GM19351 (cell line): ENCODE results near the gene POM121.
"Not testable (repeated sequence)": the region's sequence is repeated elsewhere in the genome, so short reads cannot be mapped to it uniquely, and the experiment has no call there.

Experiments
- ATAC-seq: cut with Tn5 transposase; IDR thresholded peaks from one replicate; pipeline ENCODE4 v1.9.1; 2021; ENCODE audit warnings: mild to moderate bottlenecking, moderate library complexity; ENCODE audit not compliant: unreplicated experiment

The POM121 gene

DNA sequence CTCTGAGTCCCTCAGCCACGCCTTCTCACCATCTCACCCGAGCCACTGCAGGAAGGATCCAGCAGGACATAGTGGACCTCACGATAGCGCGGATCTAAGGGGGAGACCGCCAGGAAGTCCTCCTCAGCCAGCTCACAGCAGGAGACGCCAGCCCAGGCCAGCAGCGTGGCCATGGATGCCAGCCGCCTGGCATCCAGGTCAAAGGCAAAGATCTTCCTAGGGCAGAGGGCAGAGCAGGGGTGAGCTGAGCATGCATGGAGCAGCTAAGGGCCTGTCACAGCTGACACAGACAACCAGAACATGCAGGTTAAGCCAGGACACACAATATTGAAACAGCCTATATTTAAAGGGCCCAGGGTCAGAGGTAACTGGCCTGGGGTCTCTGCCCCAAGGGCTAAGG is 24.4 kb downstream of the POM121 start:
- not testable (repeated sequence) for ATAC-seq

DNA sequence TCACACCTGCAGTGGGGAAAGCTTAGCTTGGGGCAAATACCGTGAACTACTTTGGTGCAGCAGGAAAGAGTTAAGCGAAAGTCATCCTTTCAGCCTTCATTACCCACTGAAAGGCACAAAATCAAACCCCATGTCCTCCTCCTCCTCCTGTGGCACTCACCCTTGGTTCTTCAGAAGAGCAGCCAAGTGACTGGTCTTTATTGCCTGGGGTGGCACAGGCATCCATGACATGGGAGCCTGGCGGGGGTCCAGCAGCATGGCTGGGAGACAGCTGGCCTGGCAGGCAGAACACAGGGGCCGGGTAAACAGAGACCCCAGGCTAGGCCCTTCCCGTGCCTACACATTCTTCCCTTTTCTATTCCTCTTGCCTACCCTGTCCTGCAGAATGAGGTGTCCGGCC is 24.8 kb downstream of the POM121 start:
- not testable (repeated sequence) for ATAC-seq

DNA sequence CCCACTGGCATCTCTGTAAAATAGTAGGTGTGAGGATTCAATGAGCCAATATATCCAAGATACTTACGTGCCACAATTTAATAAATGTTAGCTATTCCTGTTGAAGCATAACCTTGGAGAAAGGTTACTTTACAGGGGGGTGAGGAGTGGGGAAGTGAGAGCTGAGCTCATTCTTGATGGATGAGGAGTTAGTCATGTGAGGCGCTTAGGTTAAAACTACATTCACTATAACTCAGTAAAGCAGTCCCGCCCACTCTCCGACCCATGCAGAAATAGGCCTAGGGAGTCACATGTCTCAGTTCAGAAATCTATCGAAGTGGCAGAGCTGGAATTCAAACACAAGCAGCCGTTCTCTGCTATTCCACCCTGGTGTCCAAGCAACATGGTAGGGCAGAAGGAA is 25.5 kb downstream of the POM121 start:
- ATAC-seq: not testable (repeated sequence)

DNA sequence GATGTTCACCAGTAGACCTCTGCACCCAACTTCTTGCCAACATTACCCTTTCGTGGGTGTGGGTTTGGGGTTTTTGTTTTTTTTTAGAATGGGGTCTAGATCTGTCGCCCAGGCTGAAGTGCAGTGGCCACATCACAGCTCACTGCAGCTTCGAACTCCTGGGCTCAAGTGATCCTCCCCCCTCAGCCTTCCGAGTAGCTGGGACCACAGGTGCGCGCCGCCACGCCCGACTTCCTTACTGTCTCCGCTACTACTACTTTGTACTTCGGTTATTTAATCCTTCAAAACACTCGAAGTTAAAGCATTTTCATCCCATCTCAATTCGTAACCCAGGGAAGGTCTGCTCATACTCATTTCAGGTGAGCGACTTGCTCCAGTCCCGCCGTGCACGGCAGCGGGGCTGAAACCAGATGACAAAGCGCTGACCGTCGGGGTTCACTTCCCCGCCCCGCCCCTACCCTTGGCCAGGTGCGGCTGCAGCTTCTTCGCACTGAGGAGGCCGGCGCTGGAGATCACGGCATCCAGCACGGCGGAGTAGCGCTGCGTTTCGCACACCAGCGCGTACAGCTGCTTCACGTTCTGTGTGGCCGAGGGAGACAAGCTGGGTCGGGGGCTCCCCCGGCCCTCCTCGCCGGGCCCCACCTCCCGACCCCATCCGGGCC is 29.1 kb downstream of the POM121 start:
- peak; percentile 53 for ATAC-seq

DNA sequence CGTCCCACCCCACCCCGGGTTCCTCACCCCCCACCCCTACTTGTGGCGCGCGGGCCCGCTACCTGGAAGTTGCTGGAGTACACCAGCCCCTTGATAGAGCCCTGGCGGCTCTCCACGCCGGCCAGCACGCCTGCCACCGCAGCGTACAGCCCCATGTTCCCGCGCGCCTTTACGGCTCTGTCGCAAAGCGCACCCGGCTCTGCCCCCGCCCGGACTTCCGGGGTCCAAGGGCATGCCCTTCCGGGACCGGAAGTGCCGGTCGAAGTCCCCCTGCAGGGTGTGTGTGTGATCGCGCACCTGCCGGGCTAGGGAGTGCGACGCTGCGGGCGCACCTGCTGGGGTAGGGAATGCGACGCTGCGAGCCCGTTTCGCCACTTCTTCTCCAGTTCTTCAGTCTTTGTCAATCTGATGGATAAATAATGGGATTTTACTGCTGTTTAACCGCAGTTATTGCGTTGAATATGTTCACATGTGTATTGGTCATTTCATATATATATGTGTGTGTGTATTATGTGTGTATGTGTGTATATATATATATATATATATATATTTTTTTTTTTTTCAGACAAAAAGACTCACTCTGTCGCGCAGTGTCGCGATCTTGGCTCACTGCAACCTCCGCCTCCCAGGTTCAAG is 29.8 kb downstream of the POM121 start:
- peak; percentile 88 for ATAC-seq

DNA sequence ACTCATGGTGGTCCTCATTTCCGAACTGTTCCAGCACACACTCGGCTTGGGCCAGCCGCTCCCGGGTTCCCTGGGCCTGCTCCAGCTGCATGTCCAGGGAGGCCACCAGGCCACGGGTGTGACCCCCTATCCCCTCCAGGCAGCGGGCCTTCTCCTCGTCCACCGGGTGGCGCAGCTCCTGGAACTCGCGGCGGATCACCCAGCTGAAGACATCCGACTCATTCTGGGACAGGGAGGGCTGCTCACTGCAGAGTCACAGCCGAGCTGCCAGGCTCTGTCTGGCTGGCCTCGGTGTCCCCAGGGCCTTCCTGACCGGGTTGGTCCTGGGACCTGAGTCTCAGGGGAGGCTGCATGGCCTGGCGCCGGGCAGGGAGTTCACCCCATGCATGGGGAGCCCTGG is 35.1 kb downstream of the POM121 start:
- ATAC-seq: not testable (repeated sequence)

DNA sequence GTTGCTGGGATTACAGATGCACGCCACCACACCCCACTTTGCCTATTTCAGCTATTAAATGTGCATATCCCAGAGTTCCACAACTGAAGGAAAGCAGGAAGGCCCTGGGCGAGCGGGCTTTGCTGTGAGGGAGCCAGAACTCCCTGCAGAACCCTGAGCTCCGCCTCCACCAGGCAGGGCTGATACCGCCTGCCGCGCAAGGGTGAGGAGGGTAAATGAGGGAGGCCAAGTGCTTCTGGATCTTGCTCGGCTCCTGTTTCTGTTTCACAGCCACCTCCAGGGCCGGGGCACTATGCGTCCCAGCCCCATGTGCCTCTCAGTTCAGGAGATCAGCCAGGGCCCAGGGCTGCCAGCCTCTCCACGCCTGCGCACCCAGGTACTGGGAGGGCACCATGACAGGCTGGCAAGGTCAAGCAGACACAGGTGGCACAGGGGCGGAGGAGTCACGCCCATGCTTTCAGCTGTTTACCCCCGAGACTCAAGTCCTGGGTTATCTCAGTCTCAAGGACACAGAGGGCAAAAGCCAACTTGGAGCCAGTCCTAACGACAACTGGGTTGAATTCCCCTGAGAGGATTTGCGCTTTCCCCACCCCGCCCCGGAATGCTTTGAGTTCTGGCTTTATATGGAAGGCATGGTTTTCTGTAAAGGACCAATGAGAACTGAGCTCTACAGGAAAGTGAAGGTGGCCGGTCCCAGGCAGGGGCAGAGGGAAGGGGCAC is 35.9 kb downstream of the POM121 start:
- ATAC-seq: not testable (repeated sequence)

DNA sequence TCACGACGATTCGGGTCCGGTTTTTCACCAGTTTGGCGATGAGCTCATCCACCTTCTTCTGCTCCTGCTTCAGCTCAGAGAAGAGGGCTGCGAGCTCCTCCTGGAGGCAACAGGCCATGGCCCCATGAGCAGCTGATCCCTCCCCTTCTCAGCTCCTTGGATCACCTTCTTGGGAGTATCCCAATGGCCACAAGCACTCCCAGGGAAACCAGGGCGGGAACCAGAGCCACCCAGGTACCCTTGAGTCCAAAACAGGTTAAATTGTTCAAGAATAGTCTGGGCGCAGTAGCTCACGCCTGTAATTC is 36.4 kb downstream of the POM121 start:
- ATAC-seq: not testable (repeated sequence)

DNA sequence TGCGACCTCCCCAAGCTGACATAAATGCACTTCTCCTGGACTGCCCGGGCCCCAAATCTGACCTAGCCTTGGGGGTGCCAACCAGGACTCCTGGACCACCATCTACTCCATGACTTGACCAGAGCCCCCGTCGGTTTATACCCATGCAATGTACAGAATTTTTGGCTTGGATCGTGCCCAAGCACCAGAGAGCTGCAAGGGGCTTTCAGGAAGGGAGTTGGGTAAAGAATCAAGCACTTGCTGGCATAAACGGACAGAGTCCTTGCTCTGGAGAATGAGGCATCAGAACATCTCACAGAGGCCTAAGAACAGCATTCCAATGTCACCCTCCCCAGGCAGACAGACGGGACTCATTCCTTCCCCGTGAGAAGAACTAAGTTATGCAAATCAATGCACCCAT is 38.2 kb downstream of the POM121 start:
- not testable (repeated sequence) for ATAC-seq

DNA sequence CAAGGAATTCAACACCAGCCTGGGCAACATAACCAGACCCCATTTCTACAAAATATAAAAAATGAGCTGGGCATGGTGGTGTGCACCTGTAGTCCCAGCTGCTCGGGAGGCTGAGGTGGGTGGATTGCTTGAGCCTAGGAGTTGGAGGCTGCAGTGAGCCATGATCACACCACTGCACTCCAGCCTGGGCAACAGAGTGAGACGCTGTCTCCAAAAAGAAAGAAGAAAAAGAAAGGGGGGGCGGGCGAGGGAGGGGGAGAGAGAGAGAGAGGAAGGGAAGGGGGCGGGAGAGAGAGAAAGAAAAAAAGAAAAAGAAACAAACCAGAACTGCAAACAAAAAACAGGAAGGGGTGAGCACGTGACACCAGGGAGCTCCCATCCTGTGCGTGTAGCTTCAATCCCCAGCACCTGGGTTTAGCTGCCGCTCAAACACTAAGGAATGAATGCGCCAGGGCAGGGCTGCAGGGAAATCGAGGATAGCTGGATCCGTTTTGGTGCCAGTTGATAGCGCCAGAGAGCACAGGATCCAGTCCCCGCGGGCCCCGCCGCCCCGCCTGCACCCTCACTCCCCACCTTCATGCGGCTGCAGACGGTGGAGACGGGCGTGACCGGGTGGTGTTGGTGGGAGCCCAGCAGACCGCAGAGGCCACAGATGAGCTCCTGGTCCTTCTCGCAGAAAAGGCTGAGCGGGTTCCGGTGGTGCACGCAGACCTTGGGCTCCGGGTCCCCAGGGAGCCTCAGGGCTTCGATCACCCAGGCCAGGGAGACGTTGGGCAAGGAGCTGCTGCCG is 40.5 kb downstream of the POM121 start:
- ATAC-seq: peak; percentile 72

DNA sequence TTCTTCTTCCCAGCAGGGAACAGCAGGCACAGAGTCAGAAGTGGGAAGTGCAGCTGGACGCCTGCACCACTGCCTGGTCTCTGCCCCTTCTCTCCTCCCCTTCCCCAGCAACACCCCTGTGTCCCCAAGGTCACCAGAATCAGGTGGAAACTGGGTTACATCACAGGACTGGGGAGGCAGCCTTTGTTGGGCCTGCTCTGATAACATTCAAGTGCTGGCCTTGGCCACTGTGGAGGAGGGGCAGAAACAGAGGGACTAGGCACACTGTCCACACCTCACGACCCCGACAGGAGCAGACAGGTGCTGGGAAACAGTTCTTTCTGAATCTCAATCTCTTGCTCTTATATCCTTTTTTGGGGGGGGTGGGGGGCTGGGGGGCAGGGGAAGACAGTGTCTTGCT is 42.0 kb downstream of the POM121 start:
- ATAC-seq: not testable (repeated sequence)

DNA sequence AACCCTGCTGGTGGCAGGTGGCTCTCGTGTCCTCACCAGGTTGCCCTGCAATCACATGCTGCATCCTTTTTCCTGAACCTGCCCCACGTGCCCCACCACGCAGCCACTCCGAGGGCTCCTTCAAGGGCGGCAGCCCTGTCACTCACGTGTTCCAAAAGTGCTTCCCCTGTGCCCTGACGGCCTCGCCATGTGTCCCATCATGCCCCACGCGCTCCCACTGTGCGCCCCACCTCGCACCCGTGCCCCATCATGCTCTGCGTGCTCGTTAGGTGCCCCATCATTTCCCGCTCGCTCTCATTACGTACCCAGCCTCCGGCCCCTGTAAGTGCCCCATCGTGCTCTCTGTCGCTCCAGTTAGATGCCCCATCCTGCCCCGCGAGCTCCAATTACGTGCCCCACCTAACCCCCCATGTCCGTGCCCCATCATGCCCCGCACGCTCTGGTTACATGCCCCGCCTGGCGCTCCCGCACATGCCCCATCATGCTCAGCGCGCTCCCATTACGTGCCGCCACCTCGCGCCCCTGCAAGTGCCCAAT is 44.2 kb downstream of the POM121 start, which contains the start of gene TRIM74:
TRIM74 (minus strand) TSS at position 487 of the 537 bp plus-strand sequence. CDS start 3,309 bp downstream, outside the sequence.
- not testable (repeated sequence) for ATAC-seq

DNA sequence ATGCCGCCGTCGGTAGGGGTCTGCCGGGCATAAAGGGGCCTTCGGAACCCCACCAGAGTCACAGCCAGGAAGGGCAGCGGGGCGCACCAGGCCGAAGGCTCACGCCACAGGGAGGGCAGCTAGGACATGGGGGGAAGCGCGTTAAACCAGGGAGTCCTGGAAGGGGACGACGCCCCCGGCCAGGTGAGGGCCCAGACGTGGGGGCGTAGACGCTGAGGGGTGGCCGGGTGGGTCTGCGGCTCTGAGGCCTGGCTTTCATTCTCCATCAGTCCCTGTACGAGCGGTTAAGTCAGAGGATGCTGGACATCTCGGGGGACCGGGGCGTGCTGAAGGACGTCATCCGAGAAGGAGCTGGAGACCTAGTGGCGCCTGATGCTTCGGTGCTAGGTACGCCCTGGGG is 44.8 kb downstream of the POM121 start:
- ATAC-seq: not testable (repeated sequence)

DNA sequence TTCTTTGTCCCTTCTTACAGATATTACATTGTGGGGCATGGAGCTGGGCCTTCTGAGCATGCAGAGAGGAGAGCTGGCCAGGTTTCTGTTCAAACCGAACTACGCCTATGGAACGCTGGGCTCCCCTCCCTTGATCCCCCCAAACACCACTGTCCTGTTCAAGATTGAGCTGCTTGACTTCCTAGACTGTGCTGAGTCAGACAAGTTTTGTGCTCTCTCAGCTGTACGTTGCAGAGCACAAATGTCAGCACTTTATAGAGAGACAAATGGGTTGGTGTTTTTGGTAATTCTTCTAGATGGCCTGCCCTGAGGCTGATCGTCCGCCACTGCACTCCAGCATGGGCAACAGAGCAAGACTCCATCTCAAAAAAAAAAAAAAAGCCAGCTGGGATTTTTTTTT is 46.6 kb downstream of the POM121 start:
- not testable (repeated sequence) for ATAC-seq

DNA sequence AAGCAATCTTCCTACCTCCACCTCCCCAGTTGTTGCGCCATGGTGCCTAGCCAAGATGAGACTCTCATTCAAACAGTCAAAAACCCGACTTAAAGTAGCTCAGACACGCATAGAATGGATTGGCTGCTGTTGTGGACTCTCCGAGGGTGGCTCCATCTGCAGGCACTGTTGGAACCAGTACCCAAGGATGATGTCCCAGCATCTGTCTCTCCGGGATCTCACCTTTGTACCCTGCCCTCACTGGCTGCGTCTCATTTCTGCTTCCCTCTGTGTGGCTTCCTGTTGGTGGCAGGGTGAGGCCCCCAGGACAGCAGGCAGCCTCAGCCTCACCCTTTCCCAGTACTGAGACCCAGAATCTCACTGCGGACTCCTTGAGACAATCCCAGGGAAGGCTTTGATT is 49.9 kb downstream of the POM121 start:
- ATAC-seq: not testable (repeated sequence)

DNA sequence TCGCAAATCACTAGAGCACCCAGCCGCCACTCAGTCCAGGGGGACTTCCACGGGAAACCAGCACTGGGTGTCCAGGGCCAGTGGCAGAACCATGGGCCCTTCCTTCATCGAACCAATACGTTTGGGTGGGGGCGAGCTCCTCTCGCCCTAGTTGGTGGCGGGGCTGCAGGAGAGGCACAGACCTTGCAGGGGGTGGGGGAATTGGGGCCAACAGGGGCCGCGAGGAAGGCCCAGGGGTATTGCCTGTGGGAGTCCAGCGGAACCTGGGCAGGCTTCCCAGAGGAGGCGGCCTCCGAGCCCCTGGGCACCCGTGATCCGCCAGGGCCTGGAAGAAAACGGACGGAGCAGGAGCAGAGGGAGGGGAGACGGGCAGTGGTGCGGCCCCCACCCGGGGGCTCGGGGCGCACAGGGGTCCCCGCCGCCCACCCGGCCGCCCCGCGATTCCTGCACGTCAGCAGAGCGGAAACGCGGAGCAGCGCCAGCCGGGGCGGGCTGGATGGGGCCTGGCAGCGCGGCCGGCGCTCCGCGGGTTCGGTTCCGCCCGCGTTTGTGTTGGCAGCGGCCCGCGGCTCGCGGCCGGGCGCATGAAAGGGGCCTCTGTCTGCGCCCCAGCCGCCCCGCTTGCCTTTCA is 50.9 kb downstream of the POM121 start:
- ATAC-seq: not testable (repeated sequence)

DNA sequence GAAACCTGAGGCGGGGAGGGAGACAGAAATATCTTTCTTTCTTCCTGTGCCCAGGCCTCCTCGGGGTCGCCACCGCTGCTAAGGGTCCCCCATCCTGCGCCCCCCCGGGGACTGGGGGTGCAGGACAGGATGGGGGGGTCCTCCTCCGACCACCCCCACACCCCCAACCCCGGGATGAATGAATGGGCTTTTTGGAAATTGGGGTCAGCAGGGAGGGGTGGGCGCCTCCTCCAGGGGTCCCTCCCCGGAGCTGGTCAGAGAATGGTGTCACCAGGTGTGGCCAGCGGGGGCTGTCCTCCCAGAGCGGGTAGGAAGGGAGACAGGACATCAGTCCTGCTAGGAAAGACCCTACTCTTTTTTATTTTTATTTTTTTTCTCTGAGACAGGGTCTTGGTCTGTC is 51.5 kb downstream of the POM121 start:
- not testable (repeated sequence) for ATAC-seq

DNA sequence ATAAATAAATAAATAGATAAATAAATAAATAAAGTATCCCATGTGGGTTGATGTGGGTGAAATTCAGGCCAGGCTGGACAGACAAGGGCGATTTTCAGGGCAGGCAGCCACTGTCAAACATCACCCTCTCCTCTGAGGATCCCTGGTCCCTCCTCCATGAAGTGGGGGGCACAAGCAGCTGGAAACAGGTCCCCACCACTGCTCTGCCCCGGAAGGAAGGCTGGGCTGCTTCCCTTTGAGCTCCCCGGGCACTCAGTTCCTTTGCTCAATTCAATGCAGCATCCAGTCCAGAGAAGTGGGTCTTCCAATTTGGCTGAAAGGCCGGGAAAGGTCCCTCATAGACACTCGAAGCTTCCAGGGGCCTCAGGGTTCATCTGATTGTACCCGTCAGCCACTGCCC is 55.5 kb downstream of the POM121 start:
- not testable (repeated sequence) for ATAC-seq

DNA sequence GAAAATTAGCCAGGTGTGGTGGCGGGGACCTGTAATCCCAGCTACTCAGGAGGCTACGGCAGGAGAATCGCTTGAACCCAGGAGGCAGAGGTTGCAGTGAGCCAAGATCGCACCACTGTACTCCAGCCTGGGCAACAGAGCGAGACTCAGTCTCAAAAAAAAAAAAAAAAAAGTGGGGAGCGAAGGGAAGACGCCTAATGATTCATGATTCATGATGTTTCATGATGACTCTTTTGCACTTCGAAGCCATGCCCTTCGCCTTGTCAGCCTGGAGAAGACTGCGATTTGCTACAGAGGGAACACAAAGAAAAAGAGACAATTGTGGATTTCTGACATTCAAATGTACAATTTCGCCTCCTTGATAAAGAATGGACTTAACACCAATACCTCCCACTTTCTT is 57.2 kb downstream of the POM121 start:
- not testable (repeated sequence) for ATAC-seq

DNA sequence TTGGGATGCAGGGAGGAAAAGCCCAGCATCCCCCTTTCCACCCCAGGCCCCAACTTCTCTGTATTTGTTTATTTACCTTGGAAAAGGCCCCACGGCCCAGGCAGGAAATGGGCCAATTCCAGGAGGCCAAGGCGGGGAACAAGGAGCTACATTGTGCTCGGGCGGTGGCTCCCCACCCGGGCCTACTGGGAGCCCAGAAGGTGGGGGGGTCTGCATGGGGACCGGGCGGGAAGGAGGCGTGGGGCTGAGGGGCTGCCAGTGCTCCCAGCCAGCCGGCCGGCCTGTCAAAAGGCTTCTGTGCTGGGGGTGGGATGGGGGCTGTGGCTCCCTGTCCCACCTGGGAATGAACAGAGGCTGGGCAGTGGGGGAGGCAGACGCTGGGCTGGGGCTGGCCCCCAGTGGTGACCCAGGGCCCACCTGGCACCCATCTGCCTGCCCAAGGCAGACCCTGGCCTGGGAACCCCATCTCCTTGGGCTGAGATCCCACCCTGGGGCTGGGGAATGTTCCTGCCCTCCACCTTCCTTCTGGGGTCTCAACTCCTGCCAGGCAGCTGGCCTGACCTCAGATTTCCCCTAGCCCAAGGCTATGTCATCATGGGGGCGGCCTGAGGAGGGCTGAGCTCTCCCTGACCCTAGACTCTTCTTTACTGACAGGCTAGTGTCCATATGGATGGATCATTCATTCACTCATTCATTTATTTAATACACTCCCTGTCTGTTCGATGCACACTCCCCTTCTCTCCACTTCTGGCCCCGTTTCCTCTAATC is 65.4 kb downstream of the POM121 start:
- not testable (repeated sequence) for ATAC-seq
